Uterine smooth muscle cell (primary cell): ENCODE data around the gene PIGA. TPM values are rescaled to one million over a fixed set of nuclear protein-coding genes. Genes with fewer than 3 reads are reported as not detected.

Experiments
- total RNA-seq: library from RNA; depleted of rRNA; stranded (reverse); fragments of >200 nt; gene quantifications from 2 replicates; pipeline ENCODE4 v1.2.3, GENCODE V29; 2014

Gene PIGA, protein sequence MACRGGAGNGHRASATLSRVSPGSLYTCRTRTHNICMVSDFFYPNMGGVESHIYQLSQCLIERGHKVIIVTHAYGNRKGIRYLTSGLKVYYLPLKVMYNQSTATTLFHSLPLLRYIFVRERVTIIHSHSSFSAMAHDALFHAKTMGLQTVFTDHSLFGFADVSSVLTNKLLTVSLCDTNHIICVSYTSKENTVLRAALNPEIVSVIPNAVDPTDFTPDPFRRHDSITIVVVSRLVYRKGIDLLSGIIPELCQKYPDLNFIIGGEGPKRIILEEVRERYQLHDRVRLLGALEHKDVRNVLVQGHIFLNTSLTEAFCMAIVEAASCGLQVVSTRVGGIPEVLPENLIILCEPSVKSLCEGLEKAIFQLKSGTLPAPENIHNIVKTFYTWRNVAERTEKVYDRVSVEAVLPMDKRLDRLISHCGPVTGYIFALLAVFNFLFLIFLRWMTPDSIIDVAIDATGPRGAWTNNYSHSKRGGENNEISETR
- total RNA-seq = 11.0 TPM in 2 replicates

GRCh38 chrX:15335135-15336022, at the start of gene PIGA:
PIGA (minus strand) TSS chrX:15335523; CDS start chrX:15331930, 3,593 bp downstream.

DNA sequence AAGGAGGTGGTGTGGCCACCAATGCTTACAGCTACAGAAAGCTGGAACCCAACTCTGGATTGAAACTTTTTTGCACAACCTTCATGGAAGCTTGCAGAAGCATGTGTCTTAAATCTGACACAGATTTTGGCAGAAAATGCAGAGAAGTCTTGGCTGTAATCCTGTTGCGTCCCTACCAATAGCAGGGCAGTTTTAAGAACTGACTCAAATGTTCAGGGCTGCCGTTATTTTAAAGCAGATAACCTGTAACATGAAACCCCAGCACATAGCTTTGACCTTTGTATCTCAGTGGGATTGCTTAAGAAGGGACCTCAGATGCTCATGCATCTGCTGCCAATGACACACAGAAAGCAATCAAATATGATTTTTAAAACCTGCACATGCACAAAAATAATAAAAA, 49.0 kb upstream of the PIGA start, which contains the start of gene VEGFD:
Gene VEGFD (minus strand): TSS at position 110 of the 400 bp plus-strand sequence. CDS start 467 bp downstream, outside the sequence.

GRCh38 chrX:15315509-15315908, 19.8 kb downstream of the PIGA start, which contains the start of gene ASB11:
ASB11 (minus strand) TSS chrX:15315640; CDS start chrX:15315605, 35 bp downstream.

GRCh38 chrX:15269618-15270521, 65.5 kb downstream of the PIGA start, which contains the start of gene ASB9:
ASB9 (minus strand) TSS chrX:15270083; CDS start chrX:15269874, 209 bp downstream.

Other genes starting within 250 kb of the PIGA start
- 0.25 and 0.33 TPM in 2 replicates for gene ASB9, start 65.4 kb downstream of the PIGA start, total RNA-seq
- gene ASB11, start 19.9 kb downstream of the PIGA start, total RNA-seq = not detected in 2 replicates
- 0.25 TPM in 1 of 2 replicates, not detected in the other for gene VEGFD, start 48.9 kb upstream of the PIGA start, total RNA-seq
- 11.1 and 15.5 TPM in 2 replicates for gene PIR, start 157.8 kb upstream of the PIGA start, total RNA-seq
- 0.11 and 0.25 TPM in 2 replicates for gene BMX, start 165.3 kb upstream of the PIGA start, total RNA-seq